RPMI8226 (cell line): ENCODE results near the gene CPNE4.
A peak's percentile ranks its signal among the peaks of the same experiment; 100 is the strongest.

Experiments
- DNase-seq: peaks from one replicate; pipeline ENCODE4 v3.0.0-alpha.2; 2015

The CPNE4 gene

GRCh38 chr3:131795390-131796090 is 239.3 kb downstream of the CPNE4 start:
- peak; percentile 41 for DNase-seq

- DNase-seq: peak; percentile 62
Observed at GRCh38 chr3:131794766-131795388, 239.9 kb downstream of the CPNE4 start.

GRCh38 chr3:131793870-131794269 is 240.9 kb downstream of the CPNE4 start:
- no peak for DNase-seq

- no peak for DNase-seq
Observed at GRCh38 chr3:131789188-131789587, 245.6 kb downstream of the CPNE4 start.

- DNase-seq: peak; percentile 19
Observed at GRCh38 chr3:131786386-131786785, 248.4 kb downstream of the CPNE4 start.

GRCh38 chr3:131782751-131783150 is 252.1 kb downstream of the CPNE4 start:
- no peak for DNase-seq

GRCh38 chr3:131778526-131778925 is 256.3 kb downstream of the CPNE4 start:
- no peak for DNase-seq

- DNase-seq: no peak
Observed at GRCh38 chr3:131775650-131776049, 259.2 kb downstream of the CPNE4 start.

GRCh38 chr3:131772269-131773026 is 262.4 kb downstream of the CPNE4 start:
- DNase-seq: no peak

- no peak for DNase-seq
Observed at GRCh38 chr3:131762981-131763564, 271.7 kb downstream of the CPNE4 start.

- DNase-seq: no peak
Observed at GRCh38 chr3:131756405-131756804, 278.4 kb downstream of the CPNE4 start.

- no peak for DNase-seq
Observed at GRCh38 chr3:131755380-131755779, 279.4 kb downstream of the CPNE4 start.

- no peak for DNase-seq
Observed at GRCh38 chr3:131750256-131750655, 284.6 kb downstream of the CPNE4 start.

- DNase-seq: no peak
Observed at GRCh38 chr3:131749826-131750225, 285.0 kb downstream of the CPNE4 start.

GRCh38 chr3:131747466-131747865 is 287.3 kb downstream of the CPNE4 start:
- no peak for DNase-seq

- DNase-seq: no peak
Observed at GRCh38 chr3:131744765-131745164, 290.0 kb downstream of the CPNE4 start.

- DNase-seq: no peak
Observed at GRCh38 chr3:131743126-131743525, 291.7 kb downstream of the CPNE4 start.

GRCh38 chr3:131739211-131739610 is 295.6 kb downstream of the CPNE4 start:
- no peak for DNase-seq

GRCh38 chr3:131738095-131738494 is 296.7 kb downstream of the CPNE4 start:
- no peak for DNase-seq

- no peak for DNase-seq
Observed at GRCh38 chr3:131735544-131735943, 299.3 kb downstream of the CPNE4 start.

- DNase-seq: no peak
Observed at GRCh38 chr3:131735116-131735515, 299.7 kb downstream of the CPNE4 start.

GRCh38 chr3:131733086-131733841 is 301.6 kb downstream of the CPNE4 start:
- DNase-seq: no peak

GRCh38 chr3:131731709-131732108 is 303.1 kb downstream of the CPNE4 start:
- no peak for DNase-seq
